SK-N-MC (cell line): Measurements from ENCODE around the gene HAO2.

Experiments used
- EZH2 ChIP-seq: fragments of 200-600 bp; sonication (generic); IDR thresholded peaks from one replicate; pipeline ENCODE4 v1.6.1; 2017; ENCODE audit warnings: antibody characterized with exemption
- POLR2AphosphoS5 ChIP-seq: IDR thresholded peaks from 2 replicates; pipeline ENCODE4 v1.6.1; 2012; ENCODE audit warnings: mild to moderate bottlenecking, low read depth, low read length, borderline replicate concordance

DNA sequence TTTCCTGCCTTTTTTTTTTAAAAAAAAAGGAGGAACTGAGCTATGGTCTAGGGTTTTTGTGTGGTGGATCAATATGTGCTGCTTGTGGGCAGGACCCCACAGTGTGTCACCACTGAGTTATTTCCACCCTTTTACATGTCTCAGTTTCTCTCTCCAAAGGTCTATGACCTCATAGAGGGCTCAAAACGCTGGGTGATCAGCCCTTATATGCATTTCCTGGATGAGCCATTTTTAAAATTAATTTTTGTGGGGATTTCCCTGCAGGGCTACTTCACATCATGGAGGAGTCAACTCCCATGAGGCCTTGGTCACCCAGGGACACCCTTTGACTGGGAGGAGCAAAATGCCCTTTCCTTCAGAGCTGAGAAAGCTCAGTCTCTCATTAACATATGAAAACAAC lies 20.7 kb upstream of the HAO2 start:
- TF ChIP-seq POLR2AphosphoS5 (no peak), EZH2 (no peak)
